Bronchial smooth muscle cell (primary cell): ENCODE results near the gene RNASE3. TPM values are rescaled to one million over a fixed set of nuclear protein-coding genes. Genes with fewer than 3 reads are reported as not detected.

Experiments used
- total RNA-seq: library from RNA; depleted of rRNA; stranded (reverse); fragments of >200 nt; gene quantifications from 2 replicates; pipeline ENCODE4 v1.2.1, GENCODE V29; 2014

The RNASE3 gene
- 0.16 TPM in 1 of 2 replicates, not detected in the other for total RNA-seq

DNA sequence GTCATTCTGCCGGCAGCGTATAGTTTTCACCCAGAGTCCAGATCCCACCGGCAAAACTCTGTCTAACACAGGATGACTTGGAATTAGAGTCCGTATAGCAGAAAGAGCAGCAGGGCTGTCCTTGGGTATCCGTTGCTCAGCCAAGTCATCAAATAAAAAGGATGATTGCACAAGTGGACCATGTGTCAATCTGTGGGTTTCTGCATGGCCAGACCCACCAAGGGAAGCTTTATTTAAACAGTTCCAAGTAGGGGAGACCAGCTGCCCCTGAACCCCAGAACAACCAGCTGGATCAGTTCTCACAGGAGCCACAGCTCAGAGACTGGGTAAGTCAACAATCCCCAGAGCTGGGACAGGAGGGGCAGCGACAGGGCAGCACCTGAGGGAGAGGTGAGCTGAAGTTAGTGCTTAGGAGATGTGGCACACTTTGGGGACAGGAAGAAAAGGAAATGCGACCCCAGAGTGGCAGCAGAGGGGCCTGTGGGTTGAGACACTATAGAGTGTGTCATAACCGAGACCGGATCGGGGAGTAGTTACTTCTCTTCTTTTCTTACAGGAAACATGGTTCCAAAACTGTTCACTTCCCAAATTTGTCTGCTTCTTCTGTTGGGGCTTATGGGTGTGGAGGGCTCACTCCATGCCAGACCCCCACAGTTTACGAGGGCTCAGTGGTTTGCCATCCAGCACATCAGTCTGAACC, at the start of gene RNASE3:
TSS of gene RNASE3 (plus strand) at position 260 of the 700 bp plus-strand sequence. CDS start at position 562, 302 bp downstream.

Other genes with a start within 250 kb of the RNASE3 start
- not detected in 2 replicates for gene OR6S1, start 249.7 kb upstream of the RNASE3 start, total RNA-seq
- gene RNASE4, start 206.8 kb upstream of the RNASE3 start, total RNA-seq, result 10.2 and 31.9 TPM in 2 replicates
- gene ANG, start 202.6 kb upstream of the RNASE3 start, total RNA-seq, result 3.9 and 5.2 TPM in 2 replicates
- not detected in 2 replicates for gene EDDM3A, start 145.5 kb upstream of the RNASE3 start, total RNA-seq
- gene EDDM3B, start 123.0 kb upstream of the RNASE3 start, total RNA-seq, result not detected in 2 replicates
- gene RNASE6, start 110.1 kb upstream of the RNASE3 start, total RNA-seq, result not detected in 2 replicates
- 0.16 TPM in 1 of 2 replicates, not detected in the other for gene RNASE1, start 88.5 kb upstream of the RNASE3 start, total RNA-seq
- gene RNASE2, start 64.1 kb downstream of the RNASE3 start, total RNA-seq, result not detected in 2 replicates
- gene METTL17, start 98.6 kb downstream of the RNASE3 start, total RNA-seq, result 19.1 and 25.4 TPM in 2 replicates
- 0.95 TPM in 1 of 2 replicates, not detected in the other for gene SLC39A2, start 107.9 kb downstream of the RNASE3 start, total RNA-seq
- gene NDRG2, start 133.7 kb downstream of the RNASE3 start, total RNA-seq, result 0.52 TPM in 1 of 2 replicates, not detected in the other
- gene TPPP2, start 138.8 kb downstream of the RNASE3 start, total RNA-seq, result not detected in 2 replicates
- gene RNASE13, start 143.4 kb downstream of the RNASE3 start, total RNA-seq, result not detected in 2 replicates
- gene RNASE7, start 151.0 kb downstream of the RNASE3 start, total RNA-seq, result not detected in 2 replicates
- not detected in 2 replicates for gene RNASE8, start 166.4 kb downstream of the RNASE3 start, total RNA-seq
- 37.4 and 40.5 TPM in 2 replicates for gene ARHGEF40, start 178.9 kb downstream of the RNASE3 start, total RNA-seq
- gene ZNF219, start 207.3 kb downstream of the RNASE3 start, total RNA-seq, result 0.63 and 1.1 TPM in 2 replicates
- gene TMEM253, start 209.7 kb downstream of the RNASE3 start, total RNA-seq, result not detected in 2 replicates